Panc1 (cell line): ENCODE data around the gene ZNF316. TPM values are rescaled to one million over a fixed set of nuclear protein-coding genes. Genes with fewer than 3 reads are reported as not detected.

ENCODE experiments used
- ATAC-seq: fragments of 200-7000 bp; cut with Tn5 transposase; 2 replicates; pipeline ENCODE4 v1.9.1; 2020; ENCODE audit warnings: mild to moderate bottlenecking, moderate library complexity
- BruUV-seq: library from RNA; stranded (reverse); fragments of 400-500 nt; replicated peaks from 2 replicates; lab custom pipeline; 2021; lab: Mats Ljungman, UMichigan
- CTCF ChIA-PET: fragments of 300-600 bp; sonication (Branson Sonifier 250); formaldehyde crosslinking; loops from one replicate; lab custom pipeline; 2022; ENCODE audit warnings: antibody characterized with exemption; lab: Charles Lee
- POLR2A ChIA-PET: fragments of 300-600 bp; sonication (Branson Sonifier 250); formaldehyde crosslinking; loops from one replicate; lab custom pipeline; 2022; ENCODE audit warnings: antibody characterized with exemption; lab: Charles Lee
- DNase-seq: peaks from one replicate; pipeline ENCODE4 v3.0.0-alpha.2; 2010; ENCODE audit warnings: low read depth, low spot score
- H3K27ac ChIP-seq: 2 replicates; pipeline ENCODE4 v1.5.1; 2011; ENCODE audit warnings: mild to moderate bottlenecking, low read length, inconsistent platforms
- H3K27me3 ChIP-seq: fragments of 200-500 bp; sonication (Bioruptor generic); 2 replicates; pipeline ENCODE4 v1.6.0; 2014; ENCODE audit warnings: low read length, inconsistent platforms; ENCODE audit not compliant: control insufficient read depth, insufficient read depth
- H3K36me3 ChIP-seq: fragments of 200-500 bp; sonication (Bioruptor generic); 2 replicates; pipeline ENCODE4 v1.5.1; 2014; ENCODE audit warnings: inconsistent platforms, mild to moderate bottlenecking, low read length, moderate library complexity; ENCODE audit not compliant: control insufficient read depth, insufficient read depth
- H3K4me1 ChIP-seq: 2 replicates; pipeline ENCODE4 v1.5.1; 2011; ENCODE audit warnings: inconsistent platforms, mild to moderate bottlenecking, low read length, moderate library complexity; ENCODE audit not compliant: control insufficient read depth, insufficient read depth
- H3K4me3 ChIP-seq, 2 experiments: 2 replicates each; pipeline ENCODE4 v1.5.1; 2011 to 2012; ENCODE audit warnings: low read depth in 2 of 2, low read length in 2 of 2, mild to moderate bottlenecking in 2 of 2, inconsistent platforms in 1 of 2, moderate library complexity in 1 of 2
- H3K9me3 ChIP-seq: fragments of 200-500 bp; sonication (Bioruptor generic); 2 replicates; pipeline ENCODE4 v1.5.1; 2014; ENCODE audit warnings: low read depth, mild to moderate bottlenecking, inconsistent platforms, low read length, moderate library complexity; ENCODE audit not compliant: control insufficient read depth, insufficient read depth
- CTCF ChIP-seq: fragments of 450-650 bp; IDR thresholded peaks from 2 replicates; pipeline ENCODE4 v1.5.1; 2017; ENCODE audit warnings: mild to moderate bottlenecking
- POLR2AphosphoS5 ChIP-seq: IDR thresholded peaks from 2 replicates; pipeline ENCODE4 v1.6.1; 2012; ENCODE audit warnings: mild to moderate bottlenecking, low read depth, low read length, moderate library complexity
- REST ChIP-seq, 2 experiments: IDR thresholded peaks; 2 replicates each; pipeline ENCODE4 v1.6.1; 2011 to 2012; ENCODE audit warnings: low read depth in 2 of 2, control low read depth in 1 of 2, low read length in 1 of 2, mild to moderate bottlenecking in 1 of 2, moderate library complexity in 1 of 2; ENCODE audit not compliant: insufficient read depth in 1 of 2
- SIN3A ChIP-seq: IDR thresholded peaks from 2 replicates; pipeline ENCODE4 v1.6.1; 2012; ENCODE audit warnings: low read depth, mild to moderate bottlenecking, low read length, moderate library complexity, borderline replicate concordance; ENCODE audit not compliant: insufficient read depth
- TCF7L2 ChIP-seq: IDR thresholded peaks from 2 replicates; pipeline ENCODE4 v1.6.1; 2011; ENCODE audit warnings: mild to moderate bottlenecking, low read depth, low read length, inconsistent platforms
- in situ Hi-C: cut with HindIII; loops from 2 replicates; pipeline ENCODE4 v1.10.0; 2016; ENCODE audit warnings: low sequenced_read_pairs, low pct_unique_long_range_greater_than_20kb
- intact Hi-C: fragments of 100-400 bp; cut with micrococcal nuclease; formaldehyde crosslinking; loops from one replicate; pipeline ENCODE4 v1.10.0; 2022; ENCODE audit not compliant: unreplicated experiment
- total RNA-seq: library from RNA; stranded (reverse); gene quantifications from one replicate; pipeline ENCODE4 v1.2.1, GENCODE V29; 2021; ENCODE audit not compliant: unreplicated experiment

The ZNF316 gene
- total RNA-seq, 1 experiment from 2014 or later = 37.8 TPM

- Histone ChIP-seq H3K4me1 (no peaks in the 10 kb centered on the region; the same call in 1 of the 2 replicates), H3K36me3 (no peaks in the 10 kb centered on the region), H3K27me3 (no peaks in the 10 kb centered on the region), H3K4me3 (no peak overlapping the region), H3K27ac (no peak overlapping the region), H3K9me3 (no peaks in the 10 kb centered on the region)
- intact Hi-C loops = no loop called here
- POLR2A ChIA-PET = no interaction called here
- BruUV-seq = no TSS peak
- in situ Hi-C loops = no loop called here
- CTCF ChIA-PET = no interaction called here
- ATAC-seq (no peak), DNase-seq (no peak)
- TF ChIP-seq POLR2AphosphoS5 = no peak
- TF ChIP-seq SIN3A = no peak
Measured at GRCh38 chr7:6619961-6620360, 17.2 kb upstream of the ZNF316 start.

DNA sequence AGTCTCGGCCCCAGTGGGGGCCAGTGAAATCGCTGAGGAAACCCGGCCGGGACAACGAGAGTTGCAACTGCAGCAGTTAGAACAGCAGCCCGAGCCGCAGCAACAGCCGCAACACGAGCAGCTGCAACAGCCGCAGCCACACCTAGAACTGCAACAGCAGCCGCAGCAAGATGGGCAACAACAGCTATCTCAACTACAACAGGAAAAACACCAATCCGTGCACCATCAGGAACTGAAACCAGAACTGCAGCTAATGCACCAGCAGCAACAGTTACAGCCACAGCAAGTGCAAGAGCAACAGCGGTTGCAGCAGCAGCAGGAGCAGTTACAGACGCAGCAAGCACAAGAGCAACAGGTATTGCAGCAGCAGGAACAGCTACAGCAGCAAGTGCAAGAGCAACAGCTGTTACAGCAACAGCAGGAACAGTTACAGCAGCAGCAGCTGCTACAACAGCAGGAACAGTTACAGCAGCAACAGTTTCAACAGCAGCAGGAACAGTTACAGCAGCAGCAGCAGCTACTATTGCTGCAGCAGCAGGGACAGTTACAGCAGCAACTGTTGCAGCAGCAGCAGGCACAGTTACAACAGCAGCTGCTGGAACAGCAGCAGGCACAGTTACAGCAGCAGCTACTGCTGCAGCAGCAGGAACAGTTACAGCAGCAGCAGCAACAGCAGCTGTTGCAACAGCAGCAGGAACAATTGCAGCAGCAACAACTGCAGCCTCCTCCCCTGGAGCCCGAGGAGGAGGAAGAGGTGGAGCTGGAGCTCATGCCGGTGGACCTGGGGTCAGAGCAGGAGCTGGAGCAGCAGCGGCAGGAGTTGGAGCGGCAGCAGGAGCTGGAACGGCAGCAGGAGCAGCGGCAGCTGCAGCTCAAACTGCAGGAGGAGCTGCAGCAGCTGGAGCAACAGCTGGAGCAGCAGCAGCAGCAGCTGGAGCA, 15.7 kb upstream of the ZNF316 start:
- in situ Hi-C loops (no loop called here), intact Hi-C loops (no loop called here)
- DNase-seq = no peak
- H3K27ac ChIP-seq = no peak overlapping the region
- ChIA-PET POLR2A (no interaction called here), CTCF (interaction anchor here (0.6 kb wide), 1 partner anchor 47 kb away, joined by 4 read pairs; no protein-coding TSS in a partner anchor)
- H3K4me3 ChIP-seq = no peak overlapping the region
- H3K36me3 ChIP-seq = no peaks in the 10 kb centered on the region
- no peaks in the 10 kb centered on the region for H3K4me1 ChIP-seq
- ATAC-seq = no peak
- H3K27me3 ChIP-seq = no peaks in the 10 kb centered on the region
- no peaks in the 10 kb centered on the region for H3K9me3 ChIP-seq
- TF ChIP-seq REST (IDR thresholded peaks at IDR 0.05; ENCODE audit: insufficient read depth in 1 of 2, low read depth in 2 of 2, low read length in 1 of 2) = no peak
- TF ChIP-seq SIN3A = no peak
- no peak for TF ChIP-seq CTCF
- TF ChIP-seq POLR2AphosphoS5 = no peak
- TF ChIP-seq TCF7L2 = no peak
- no TSS peak for BruUV-seq
